Panc1 (cell line): Measurements from ENCODE around the gene C5orf46. TPM values are rescaled to one million over a fixed set of nuclear protein-coding genes. Genes with fewer than 3 reads are reported as not detected.

Source experiments
- ATAC-seq: fragments of 200-7000 bp; cut with Tn5 transposase; 2 replicates; pipeline ENCODE4 v1.9.1; 2020; ENCODE audit warnings: mild to moderate bottlenecking, moderate library complexity
- BruUV-seq: library from RNA; stranded (reverse); fragments of 400-500 nt; replicated peaks from 2 replicates; lab custom pipeline; 2021; lab: Mats Ljungman, UMichigan
- CTCF ChIA-PET: fragments of 300-600 bp; sonication (Branson Sonifier 250); formaldehyde crosslinking; loops from one replicate; lab custom pipeline; 2022; ENCODE audit warnings: antibody characterized with exemption; lab: Charles Lee
- POLR2A ChIA-PET: fragments of 300-600 bp; sonication (Branson Sonifier 250); formaldehyde crosslinking; loops from one replicate; lab custom pipeline; 2022; ENCODE audit warnings: antibody characterized with exemption; lab: Charles Lee
- DNase-seq: peaks from one replicate; pipeline ENCODE4 v3.0.0-alpha.2; 2010; ENCODE audit warnings: low read depth, low spot score
- H3K27ac ChIP-seq: 2 replicates; pipeline ENCODE4 v1.5.1; 2011; ENCODE audit warnings: mild to moderate bottlenecking, low read length, inconsistent platforms
- H3K27me3 ChIP-seq: fragments of 200-500 bp; sonication (Bioruptor generic); 2 replicates; pipeline ENCODE4 v1.6.0; 2014; ENCODE audit warnings: low read length, inconsistent platforms; ENCODE audit not compliant: control insufficient read depth, insufficient read depth
- H3K36me3 ChIP-seq: fragments of 200-500 bp; sonication (Bioruptor generic); 2 replicates; pipeline ENCODE4 v1.5.1; 2014; ENCODE audit warnings: inconsistent platforms, mild to moderate bottlenecking, low read length, moderate library complexity; ENCODE audit not compliant: control insufficient read depth, insufficient read depth
- H3K4me1 ChIP-seq: 2 replicates; pipeline ENCODE4 v1.5.1; 2011; ENCODE audit warnings: inconsistent platforms, mild to moderate bottlenecking, low read length, moderate library complexity; ENCODE audit not compliant: control insufficient read depth, insufficient read depth
- H3K4me3 ChIP-seq, 2 experiments: 2 replicates each; pipeline ENCODE4 v1.5.1; 2011 to 2012; ENCODE audit warnings: low read depth in 2 of 2, low read length in 2 of 2, mild to moderate bottlenecking in 2 of 2, inconsistent platforms in 1 of 2, moderate library complexity in 1 of 2
- H3K9me3 ChIP-seq: fragments of 200-500 bp; sonication (Bioruptor generic); 2 replicates; pipeline ENCODE4 v1.5.1; 2014; ENCODE audit warnings: low read depth, mild to moderate bottlenecking, inconsistent platforms, low read length, moderate library complexity; ENCODE audit not compliant: control insufficient read depth, insufficient read depth
- POLR2AphosphoS5 ChIP-seq: IDR thresholded peaks from 2 replicates; pipeline ENCODE4 v1.6.1; 2012; ENCODE audit warnings: mild to moderate bottlenecking, low read depth, low read length, moderate library complexity
- SIN3A ChIP-seq: IDR thresholded peaks from 2 replicates; pipeline ENCODE4 v1.6.1; 2012; ENCODE audit warnings: low read depth, mild to moderate bottlenecking, low read length, moderate library complexity, borderline replicate concordance; ENCODE audit not compliant: insufficient read depth
- TCF7L2 ChIP-seq: IDR thresholded peaks from 2 replicates; pipeline ENCODE4 v1.6.1; 2011; ENCODE audit warnings: mild to moderate bottlenecking, low read depth, low read length, inconsistent platforms
- in situ Hi-C: cut with HindIII; loops from 2 replicates; pipeline ENCODE4 v1.10.0; 2016; ENCODE audit warnings: low sequenced_read_pairs, low pct_unique_long_range_greater_than_20kb
- intact Hi-C: fragments of 100-400 bp; cut with micrococcal nuclease; formaldehyde crosslinking; loops from one replicate; pipeline ENCODE4 v1.10.0; 2022; ENCODE audit not compliant: unreplicated experiment
- total RNA-seq: library from RNA; stranded (reverse); gene quantifications from one replicate; pipeline ENCODE4 v1.2.1, GENCODE V29; 2021; ENCODE audit not compliant: unreplicated experiment
- TF ChIP-seq, protein P1 (sequence below): fragments of 450-650 bp; IDR thresholded peaks from 2 replicates; pipeline ENCODE4 v1.5.1; 2017; ENCODE audit warnings: mild to moderate bottlenecking
- TF ChIP-seq, protein P2 (sequence below), 2 experiments: IDR thresholded peaks; 2 replicates each; pipeline ENCODE4 v1.6.1; 2011 to 2012; ENCODE audit warnings: low read depth in 2 of 2, control low read depth in 1 of 2, low read length in 1 of 2, mild to moderate bottlenecking in 1 of 2, moderate library complexity in 1 of 2; ENCODE audit not compliant: insufficient read depth in 1 of 2

Gene C5orf46
- total RNA-seq, 1 experiment from 2014 or later, result not detected

DNA sequence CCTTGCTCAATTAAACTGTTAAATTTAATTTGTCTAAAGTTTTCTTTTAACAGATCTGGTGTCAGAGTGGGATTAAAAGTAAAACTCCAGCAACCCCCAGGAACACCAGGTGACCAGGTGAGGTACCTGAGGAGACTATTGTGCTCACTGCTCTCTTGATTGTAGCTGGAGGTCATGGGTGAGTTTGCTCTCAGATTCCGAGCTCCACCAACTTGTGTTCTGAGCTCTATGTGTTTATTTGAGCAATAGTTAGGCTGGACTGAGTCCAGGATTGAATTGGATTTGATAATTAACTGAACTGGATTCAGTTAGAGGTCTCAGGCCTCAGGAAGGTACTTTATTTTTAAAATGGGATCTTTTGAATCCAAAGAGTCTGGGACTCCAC lies 45.7 kb downstream of the C5orf46 start:
- Histone ChIP-seq H3K27ac (no peak overlapping the region), H3K4me3 (no peak overlapping the region), H3K9me3 (no peaks in the 10 kb centered on the region), H3K4me1 (no peaks in the 10 kb centered on the region), H3K36me3 (no peaks in the 10 kb centered on the region), H3K27me3 (no peaks in the 10 kb centered on the region)
- in situ Hi-C loops, result no loop called here
- ATAC-seq (no peak), DNase-seq (no peak)
- POLR2A ChIA-PET, result no interaction called here
- intact Hi-C loops, result no loop called here
- BruUV-seq, result no TSS peak
- CTCF ChIA-PET, result no interaction called here
- TF ChIP-seq, protein P1, sequence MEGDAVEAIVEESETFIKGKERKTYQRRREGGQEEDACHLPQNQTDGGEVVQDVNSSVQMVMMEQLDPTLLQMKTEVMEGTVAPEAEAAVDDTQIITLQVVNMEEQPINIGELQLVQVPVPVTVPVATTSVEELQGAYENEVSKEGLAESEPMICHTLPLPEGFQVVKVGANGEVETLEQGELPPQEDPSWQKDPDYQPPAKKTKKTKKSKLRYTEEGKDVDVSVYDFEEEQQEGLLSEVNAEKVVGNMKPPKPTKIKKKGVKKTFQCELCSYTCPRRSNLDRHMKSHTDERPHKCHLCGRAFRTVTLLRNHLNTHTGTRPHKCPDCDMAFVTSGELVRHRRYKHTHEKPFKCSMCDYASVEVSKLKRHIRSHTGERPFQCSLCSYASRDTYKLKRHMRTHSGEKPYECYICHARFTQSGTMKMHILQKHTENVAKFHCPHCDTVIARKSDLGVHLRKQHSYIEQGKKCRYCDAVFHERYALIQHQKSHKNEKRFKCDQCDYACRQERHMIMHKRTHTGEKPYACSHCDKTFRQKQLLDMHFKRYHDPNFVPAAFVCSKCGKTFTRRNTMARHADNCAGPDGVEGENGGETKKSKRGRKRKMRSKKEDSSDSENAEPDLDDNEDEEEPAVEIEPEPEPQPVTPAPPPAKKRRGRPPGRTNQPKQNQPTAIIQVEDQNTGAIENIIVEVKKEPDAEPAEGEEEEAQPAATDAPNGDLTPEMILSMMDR, result no peak
- TF ChIP-seq TCF7L2 (no peak), SIN3A (no peak), POLR2AphosphoS5 (no peak)
- TF ChIP-seq, protein P2, sequence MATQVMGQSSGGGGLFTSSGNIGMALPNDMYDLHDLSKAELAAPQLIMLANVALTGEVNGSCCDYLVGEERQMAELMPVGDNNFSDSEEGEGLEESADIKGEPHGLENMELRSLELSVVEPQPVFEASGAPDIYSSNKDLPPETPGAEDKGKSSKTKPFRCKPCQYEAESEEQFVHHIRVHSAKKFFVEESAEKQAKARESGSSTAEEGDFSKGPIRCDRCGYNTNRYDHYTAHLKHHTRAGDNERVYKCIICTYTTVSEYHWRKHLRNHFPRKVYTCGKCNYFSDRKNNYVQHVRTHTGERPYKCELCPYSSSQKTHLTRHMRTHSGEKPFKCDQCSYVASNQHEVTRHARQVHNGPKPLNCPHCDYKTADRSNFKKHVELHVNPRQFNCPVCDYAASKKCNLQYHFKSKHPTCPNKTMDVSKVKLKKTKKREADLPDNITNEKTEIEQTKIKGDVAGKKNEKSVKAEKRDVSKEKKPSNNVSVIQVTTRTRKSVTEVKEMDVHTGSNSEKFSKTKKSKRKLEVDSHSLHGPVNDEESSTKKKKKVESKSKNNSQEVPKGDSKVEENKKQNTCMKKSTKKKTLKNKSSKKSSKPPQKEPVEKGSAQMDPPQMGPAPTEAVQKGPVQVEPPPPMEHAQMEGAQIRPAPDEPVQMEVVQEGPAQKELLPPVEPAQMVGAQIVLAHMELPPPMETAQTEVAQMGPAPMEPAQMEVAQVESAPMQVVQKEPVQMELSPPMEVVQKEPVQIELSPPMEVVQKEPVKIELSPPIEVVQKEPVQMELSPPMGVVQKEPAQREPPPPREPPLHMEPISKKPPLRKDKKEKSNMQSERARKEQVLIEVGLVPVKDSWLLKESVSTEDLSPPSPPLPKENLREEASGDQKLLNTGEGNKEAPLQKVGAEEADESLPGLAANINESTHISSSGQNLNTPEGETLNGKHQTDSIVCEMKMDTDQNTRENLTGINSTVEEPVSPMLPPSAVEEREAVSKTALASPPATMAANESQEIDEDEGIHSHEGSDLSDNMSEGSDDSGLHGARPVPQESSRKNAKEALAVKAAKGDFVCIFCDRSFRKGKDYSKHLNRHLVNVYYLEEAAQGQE (IDR thresholded peaks at IDR 0.05; ENCODE audit: insufficient read depth in 1 of 2, low read depth in 2 of 2, low read length in 1 of 2), result no peak

DNA sequence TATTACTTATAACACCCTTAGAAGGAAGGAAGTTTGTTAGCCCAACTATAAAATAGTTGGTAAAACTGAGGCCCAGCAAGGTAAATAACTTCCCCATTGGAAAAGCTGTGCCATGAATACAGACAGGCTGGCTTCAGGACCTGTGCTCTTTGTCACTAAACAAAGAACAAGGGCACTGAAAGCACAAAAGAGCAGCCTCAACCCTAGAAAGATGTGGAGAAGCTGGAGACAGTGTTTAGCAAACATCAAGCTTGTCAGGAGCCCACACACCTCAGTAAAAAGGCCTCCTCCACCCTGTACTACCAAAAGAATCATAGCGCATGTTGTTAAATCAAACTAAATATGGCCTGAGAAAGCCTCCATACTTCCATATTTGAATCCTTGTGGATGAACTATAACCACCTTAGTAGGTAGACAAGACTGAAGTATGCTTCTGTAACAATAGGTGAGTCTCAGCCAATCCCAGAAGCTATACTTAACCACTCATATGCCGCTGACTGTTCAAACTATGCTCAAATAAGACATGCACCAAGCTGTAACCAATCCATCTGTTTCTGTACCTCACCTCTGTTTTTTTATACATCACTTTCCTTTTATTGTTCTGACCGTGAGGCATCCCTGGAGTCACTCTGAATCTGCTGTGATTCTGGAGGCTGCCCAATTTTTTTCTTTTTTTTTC lies 46.2 kb downstream of the C5orf46 start:
- no peak for ATAC-seq
- CTCF ChIA-PET, result no interaction called here
- no peak for DNase-seq
- POLR2A ChIA-PET, result no interaction called here
- in situ Hi-C loops, result no loop called here
- Histone ChIP-seq H3K4me3 (no peak overlapping the region), H3K9me3 (no peaks in the 10 kb centered on the region), H3K4me1 (no peaks in the 10 kb centered on the region), H3K27ac (no peak overlapping the region), H3K27me3 (no peaks in the 10 kb centered on the region), H3K36me3 (no peaks in the 10 kb centered on the region)
- TF ChIP-seq POLR2AphosphoS5, result no peak
- TF ChIP-seq, protein P2 (IDR thresholded peaks at IDR 0.05; ENCODE audit: insufficient read depth in 1 of 2, low read depth in 2 of 2, low read length in 1 of 2), result no peak
- TF ChIP-seq, protein P1, result no peak
- no peak for TF ChIP-seq TCF7L2
- intact Hi-C loops, result no loop called here
- BruUV-seq, result no TSS peak
